ENCODE results near the gene FNDC3A.

DNA sequence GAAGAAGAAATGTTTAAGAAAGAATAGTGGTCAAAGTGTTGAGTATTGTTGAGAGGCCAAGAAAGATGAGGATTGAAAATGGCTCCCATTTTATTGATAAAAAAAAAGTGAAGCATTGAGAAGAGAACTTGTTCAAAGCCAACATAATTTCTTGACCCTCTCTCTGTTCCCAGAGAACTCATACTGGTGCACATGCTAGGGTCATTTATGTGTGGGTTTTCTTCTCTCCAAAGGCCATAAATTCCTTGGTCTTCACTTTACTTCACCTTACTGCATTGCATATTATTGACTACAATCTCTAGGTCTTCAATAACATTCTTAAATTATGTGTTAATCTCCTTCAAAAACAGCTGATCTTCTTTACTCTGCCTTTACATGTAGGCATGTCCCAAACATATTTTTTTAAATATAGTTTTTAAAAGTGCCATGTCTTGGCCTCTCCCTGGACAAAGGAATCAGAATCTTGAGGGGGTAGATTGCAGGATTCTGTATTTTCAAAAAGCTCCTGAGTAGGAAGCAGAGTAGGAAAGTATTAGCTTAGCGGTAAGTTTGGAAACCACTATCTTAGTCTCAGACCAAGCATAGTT lies 1.8 kb upstream of the FNDC3A start:
- TF ChIP-seq, protein P1, sequence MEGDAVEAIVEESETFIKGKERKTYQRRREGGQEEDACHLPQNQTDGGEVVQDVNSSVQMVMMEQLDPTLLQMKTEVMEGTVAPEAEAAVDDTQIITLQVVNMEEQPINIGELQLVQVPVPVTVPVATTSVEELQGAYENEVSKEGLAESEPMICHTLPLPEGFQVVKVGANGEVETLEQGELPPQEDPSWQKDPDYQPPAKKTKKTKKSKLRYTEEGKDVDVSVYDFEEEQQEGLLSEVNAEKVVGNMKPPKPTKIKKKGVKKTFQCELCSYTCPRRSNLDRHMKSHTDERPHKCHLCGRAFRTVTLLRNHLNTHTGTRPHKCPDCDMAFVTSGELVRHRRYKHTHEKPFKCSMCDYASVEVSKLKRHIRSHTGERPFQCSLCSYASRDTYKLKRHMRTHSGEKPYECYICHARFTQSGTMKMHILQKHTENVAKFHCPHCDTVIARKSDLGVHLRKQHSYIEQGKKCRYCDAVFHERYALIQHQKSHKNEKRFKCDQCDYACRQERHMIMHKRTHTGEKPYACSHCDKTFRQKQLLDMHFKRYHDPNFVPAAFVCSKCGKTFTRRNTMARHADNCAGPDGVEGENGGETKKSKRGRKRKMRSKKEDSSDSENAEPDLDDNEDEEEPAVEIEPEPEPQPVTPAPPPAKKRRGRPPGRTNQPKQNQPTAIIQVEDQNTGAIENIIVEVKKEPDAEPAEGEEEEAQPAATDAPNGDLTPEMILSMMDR (IDR thresholded peaks at IDR 0.05), result no peak
- TF ChIP-seq EP300 (IDR thresholded peaks at IDR 0.05), result no peak
- TF ChIP-seq POLR2A (IDR thresholded peaks at IDR 0.05; ENCODE audit: low read depth), result no peak

All from esophagus muscularis mucosa (tissue), 4 donors.